NCI-H2171 treated with DMSO at 0.1 percent for 48 hours (cell line): ENCODE results near the gene LRRC70.
"Not testable (repeated sequence)": the region's sequence is repeated elsewhere in the genome, so short reads cannot be mapped to it uniquely, and the experiment has no call there.

Experiments used
- DNase-seq: peaks from one replicate; lab custom pipeline; 2025; lab: John Stamatoyannopoulos, UW

LRRC70 gene

DNA sequence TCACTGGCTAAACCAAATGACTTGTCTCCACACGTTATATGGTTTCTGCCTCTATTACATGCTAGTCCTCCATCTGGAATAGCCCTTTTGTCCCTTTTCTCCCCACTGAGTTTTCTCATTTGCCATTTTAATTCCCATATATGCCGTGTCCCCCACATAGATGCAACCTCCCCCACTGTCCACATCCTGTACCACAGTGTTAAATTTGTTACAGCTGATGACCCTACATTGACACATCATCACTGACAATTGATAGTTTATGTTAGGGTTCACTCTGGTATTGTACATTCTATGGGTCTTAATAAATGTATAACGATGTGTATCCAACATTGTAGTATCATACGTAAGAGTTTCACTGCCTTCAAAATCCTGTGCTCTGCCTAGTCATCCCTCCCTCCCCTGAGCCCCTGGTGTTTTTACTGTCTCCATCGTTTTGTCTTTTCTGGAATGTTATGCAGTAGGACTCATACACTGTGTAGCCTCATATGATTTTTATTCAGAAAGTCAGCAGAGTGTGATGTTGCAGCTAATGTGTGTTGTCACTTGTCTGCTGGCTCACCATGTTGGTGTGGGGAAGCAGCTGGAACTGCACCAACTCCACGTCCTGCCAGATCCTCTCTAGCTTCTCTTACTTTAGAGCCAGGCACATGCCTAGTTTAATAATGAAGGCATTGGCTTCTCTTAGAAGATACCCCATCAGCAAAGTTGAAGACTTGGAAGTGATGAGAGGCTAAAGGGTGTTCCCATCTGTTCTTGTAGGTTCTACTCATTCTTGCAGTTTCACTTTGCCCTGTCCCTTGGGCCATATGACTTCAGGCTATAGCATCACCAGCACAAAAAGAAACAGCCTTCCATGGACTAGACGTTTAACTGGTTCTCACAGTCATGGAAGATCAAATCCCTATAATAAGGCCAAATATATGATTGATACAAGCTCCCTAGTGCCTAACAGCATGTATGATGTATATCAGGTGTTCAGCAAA, 30.2 kb downstream of the LRRC70 start:
- no peak for DNase-seq

DNA sequence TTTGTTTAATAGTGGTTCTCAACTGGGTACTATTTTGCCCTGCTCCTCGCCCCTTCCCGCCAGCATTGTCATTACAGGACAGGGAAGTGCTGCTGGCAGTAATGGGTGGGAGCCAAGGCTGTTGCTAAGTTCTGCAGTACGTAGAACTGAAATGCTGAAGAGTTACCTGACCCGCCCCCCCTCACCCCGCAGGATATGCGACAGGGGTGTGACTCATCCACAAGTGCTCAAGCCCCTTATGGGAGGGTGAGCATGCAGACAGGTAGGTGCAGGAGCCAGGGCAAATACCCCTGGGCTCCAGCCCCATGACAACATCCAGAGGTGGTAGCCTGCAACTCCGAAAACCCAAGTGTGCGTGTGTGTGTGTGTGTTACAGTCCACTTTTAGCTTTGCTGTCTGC, 35.7 kb downstream of the LRRC70 start:
- DNase-seq, result no peak

DNA sequence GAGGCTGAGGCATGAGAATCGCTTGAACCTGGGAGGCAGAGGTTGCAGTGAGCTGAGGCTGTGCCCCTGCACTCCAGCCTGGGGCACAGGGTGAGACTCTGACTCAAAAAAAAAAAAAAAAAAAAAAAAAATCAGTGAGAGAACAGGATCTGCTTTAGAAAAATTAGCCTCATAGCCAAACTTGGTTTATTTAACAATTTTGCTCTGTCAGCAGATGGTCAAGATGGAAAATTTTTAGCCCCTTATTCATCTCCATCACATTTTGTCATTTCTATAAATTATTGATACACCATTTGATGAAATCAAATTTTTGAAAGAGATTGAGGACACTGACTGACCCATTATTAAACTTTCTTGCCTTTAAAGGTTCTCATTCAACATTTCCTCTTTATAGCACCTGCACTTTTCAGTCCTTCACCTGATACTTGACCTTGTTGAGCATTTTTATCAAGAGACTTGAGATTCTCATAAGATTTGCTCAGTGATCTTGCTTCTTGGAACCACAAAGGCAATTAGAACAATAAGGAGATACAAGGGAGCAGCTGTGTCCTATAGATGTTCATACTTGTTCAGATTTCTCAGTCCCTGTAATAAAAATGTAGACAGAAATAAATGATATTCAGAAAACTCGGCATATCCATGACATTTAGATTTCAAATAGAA, 38.1 kb downstream of the LRRC70 start:
- no peak for DNase-seq

DNA sequence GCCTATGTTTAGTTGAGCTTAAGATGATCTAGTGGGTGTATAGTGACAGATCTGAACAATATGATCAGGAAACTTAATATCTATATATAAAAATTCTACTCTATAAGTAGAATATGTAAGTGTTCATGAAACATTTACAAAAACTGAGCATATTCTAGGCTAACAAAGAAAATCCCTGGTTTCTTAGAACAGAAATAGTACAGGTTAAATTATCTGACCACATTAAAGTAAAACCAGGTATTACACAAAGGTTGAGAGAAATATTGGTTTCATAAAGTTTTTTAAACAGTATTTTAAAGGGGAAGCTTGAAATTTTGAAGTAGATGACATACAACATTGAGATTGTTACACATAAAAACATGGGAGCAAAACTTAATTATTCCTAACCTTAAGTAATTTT, 39.3 kb downstream of the LRRC70 start:
- DNase-seq, result no peak

DNA sequence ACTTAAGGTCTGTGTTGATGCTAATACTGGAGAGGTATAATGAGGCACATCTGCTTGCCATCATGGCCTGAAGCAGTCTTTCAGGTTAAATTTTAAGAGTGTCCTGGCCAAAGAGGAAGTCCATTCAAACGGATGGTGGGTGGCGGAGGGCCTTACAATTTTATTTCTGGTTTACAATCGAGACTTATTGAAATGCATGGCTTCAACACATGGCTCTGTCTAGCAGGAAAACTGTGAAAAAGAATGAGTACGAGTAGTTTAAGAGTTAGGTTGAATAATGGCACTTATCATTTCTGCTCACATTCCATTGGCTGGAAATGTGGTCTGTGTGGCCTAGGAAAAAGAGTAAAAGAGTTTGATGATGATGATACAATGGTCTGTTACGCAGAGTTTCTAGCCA, 42.1 kb downstream of the LRRC70 start:
- DNase-seq, result no peak

DNA sequence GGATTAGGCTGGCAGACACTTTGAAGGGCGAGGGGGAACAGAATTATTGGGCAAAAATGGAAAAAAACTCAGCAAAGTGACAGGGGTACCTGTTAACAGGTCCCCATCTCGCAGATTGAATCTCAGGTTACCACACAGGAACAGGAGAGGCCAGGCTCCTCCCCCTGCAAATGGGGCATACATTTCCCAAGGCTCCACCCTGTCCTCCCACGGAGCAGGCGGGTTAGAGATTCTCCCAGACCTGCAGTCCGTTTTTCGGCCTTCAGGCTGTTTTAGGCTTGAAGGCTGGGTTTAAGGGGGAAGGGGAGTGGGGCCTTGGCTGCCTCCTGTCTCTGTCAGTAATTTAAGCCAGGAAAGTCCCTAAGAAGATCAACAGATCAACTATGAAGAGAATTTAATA, 42.7 kb downstream of the LRRC70 start:
- DNase-seq, result no peak

DNA sequence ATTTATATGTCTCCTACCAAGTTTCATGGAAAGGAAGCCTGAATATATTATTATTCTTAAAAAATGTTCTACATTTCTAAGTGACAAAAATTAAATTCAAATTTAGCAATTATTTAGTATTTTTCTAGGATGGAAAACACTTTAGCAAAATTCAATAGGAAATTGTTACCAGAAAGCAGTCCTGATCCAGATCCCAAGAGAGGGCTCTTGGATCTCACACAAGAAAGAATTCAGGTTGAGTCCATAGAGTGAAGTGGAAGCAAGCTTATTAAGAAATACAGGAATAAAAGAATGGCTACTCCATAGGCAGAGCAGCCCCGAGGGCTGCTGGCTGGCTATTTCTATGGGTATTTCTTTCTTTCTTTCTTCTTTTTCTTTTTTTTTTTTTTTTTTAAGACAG, 44.7 kb downstream of the LRRC70 start:
- DNase-seq, result no peak

DNA sequence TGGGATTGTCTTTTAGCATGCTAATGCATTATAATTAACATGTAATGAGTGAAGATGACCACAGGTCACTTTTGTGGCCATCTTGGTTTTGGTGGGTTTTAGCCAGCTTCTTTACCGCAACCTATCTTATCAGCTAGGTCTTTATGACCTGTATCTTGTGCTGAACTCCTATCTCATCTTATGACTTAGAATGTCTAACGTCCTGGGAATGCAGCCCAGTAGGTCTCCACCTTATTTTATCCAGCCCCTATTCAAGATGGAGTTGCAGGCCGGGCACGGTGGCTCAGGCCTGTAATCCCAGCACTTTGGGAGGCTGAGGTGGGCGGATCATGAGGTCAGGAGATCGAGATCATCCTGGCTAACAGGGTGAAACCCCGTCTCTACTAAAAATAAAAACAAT, 45.8 kb downstream of the LRRC70 start:
- DNase-seq, result not testable (repeated sequence)

DNA sequence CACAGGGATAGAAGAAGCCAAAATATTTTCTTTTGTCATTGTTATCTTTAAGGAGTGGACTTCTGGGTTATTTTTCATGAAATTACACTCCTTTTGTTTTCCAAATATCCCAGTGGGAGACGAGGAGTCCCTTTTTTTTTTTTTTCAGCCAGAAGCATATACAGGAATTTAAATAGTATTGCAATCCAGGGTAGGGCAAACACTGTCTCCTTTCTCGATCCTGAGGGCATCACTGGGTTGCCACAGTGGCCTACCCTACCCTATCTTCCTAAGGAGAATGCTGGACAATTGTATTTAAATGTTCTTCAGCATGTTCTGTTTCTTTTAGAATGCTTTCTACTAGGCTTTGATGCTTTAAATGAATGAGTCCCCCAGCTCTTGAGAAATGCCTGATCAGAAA, 47.9 kb downstream of the LRRC70 start:
- DNase-seq, result no peak

DNA sequence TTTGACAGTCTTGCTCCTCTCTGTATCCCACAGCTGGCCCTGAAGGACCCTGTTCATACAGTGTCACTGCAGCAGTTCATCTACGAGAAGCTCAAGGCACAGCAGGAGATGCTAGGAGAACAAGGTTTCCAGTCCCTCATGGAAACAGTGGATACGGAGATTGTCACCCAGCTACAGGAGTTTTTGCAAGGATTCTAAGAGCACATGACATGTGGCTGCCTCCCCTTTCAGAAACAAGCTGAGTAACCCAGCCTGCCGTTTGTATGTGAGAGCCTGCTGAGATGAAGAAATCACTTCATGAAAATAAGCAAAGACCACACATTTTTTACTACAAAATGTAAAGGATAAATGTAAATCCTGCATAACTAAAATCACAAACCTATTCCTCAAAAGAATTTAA, 48.5 kb downstream of the LRRC70 start:
- DNase-seq, result no peak

DNA sequence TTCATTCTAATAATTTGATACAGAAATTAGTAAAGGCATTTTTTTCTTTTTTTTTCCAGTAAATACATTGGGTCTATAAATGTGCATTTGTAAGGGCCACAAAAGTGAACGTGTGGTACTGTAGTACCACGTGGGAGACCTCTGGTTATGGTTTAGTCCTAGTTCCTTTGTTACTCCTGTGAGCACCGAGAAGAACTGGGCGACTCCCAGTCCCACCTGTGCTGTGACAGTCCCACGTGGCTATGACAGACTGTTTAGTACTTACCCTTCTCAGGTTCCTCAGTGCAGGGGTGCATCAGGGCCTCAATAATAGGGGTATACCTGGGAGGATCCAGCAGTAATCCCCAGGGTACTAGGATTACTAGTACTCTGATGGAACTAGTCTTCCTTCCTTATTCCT, 49.3 kb downstream of the LRRC70 start:
- DNase-seq, result peak; percentile 31
